Mononuclear cell (primary cell): ENCODE results near the gene CRIP2. TPM values are rescaled to one million over a fixed set of nuclear protein-coding genes. Genes with fewer than 3 reads are reported as not detected.

ENCODE experiments used
- H3K27me3 ChIP-seq: 2 replicates; pipeline ENCODE4 v1.6.0; 2011; ENCODE audit warnings: low read length, control low read depth; ENCODE audit not compliant: insufficient read depth
- H3K4me1 ChIP-seq: 2 replicates; pipeline ENCODE4 v1.5.1; 2011; ENCODE audit warnings: mild to moderate bottlenecking, low read length, control low read depth; ENCODE audit not compliant: insufficient read depth
- H3K4me3 ChIP-seq: 2 replicates; pipeline ENCODE4 v1.5.1; 2011; ENCODE audit warnings: mild to moderate bottlenecking, low read length, moderate library complexity
- H3K9me3 ChIP-seq: 2 replicates; pipeline ENCODE4 v1.5.1; 2011; ENCODE audit warnings: low read depth, mild to moderate bottlenecking, control low read depth, low read length
- total RNA-seq: library from RNA; depleted of rRNA; stranded (reverse); fragments of >200 nt; gene quantifications from one replicate; pipeline ENCODE4 v1.2.3, GENCODE V29; 2012

CRIP2 gene
- total RNA-seq, 1 donor, result 10.8 TPM

GRCh38 chr14:105475269-105476096 lies 862 bp downstream of the CRIP2 start:
- H3K4me1 ChIP-seq, result peaks cover 43% of the 10 kb centered on the region
- no peaks in the 10 kb centered on the region for H3K9me3 ChIP-seq
- no peak overlapping the region for H3K4me3 ChIP-seq
- peaks cover 30% of the 10 kb centered on the region for H3K27me3 ChIP-seq

GRCh38 chr14:105476097-105476830 lies 1.6 kb downstream of the CRIP2 start:
- Histone ChIP-seq H3K4me1 (peaks cover 51% of the 10 kb centered on the region), H3K9me3 (no peaks in the 10 kb centered on the region), H3K27me3 (peaks cover 30% of the 10 kb centered on the region), H3K4me3 (no peak overlapping the region)

- Histone ChIP-seq H3K4me1 (peaks cover 57% of the 10 kb centered on the region), H3K27me3 (peaks cover 30% of the 10 kb centered on the region), H3K4me3 (no peak overlapping the region), H3K9me3 (no peaks in the 10 kb centered on the region)
These were observed 2.4 kb downstream of the CRIP2 start for GRCh38 chr14:105476831-105477659.

- peaks cover 29% of the 10 kb centered on the region for H3K27me3 ChIP-seq
- H3K4me1 ChIP-seq, result peaks cover 65% of the 10 kb centered on the region
- no peaks in the 10 kb centered on the region for H3K9me3 ChIP-seq
- no peak overlapping the region for H3K4me3 ChIP-seq
These were observed 3.2 kb downstream of the CRIP2 start for GRCh38 chr14:105477660-105478397.

GRCh38 chr14:105478398-105479251 lies 4.0 kb downstream of the CRIP2 start:
- Histone ChIP-seq H3K4me1 (peaks cover 69% of the 10 kb centered on the region), H3K9me3 (no peaks in the 10 kb centered on the region), H3K27me3 (peaks cover 25% of the 10 kb centered on the region), H3K4me3 (no peak overlapping the region)

- no peaks in the 10 kb centered on the region for H3K9me3 ChIP-seq
- H3K27me3 ChIP-seq, result peaks cover 23% of the 10 kb centered on the region
- H3K4me1 ChIP-seq, result peaks cover 75% of the 10 kb centered on the region
- no peak overlapping the region for H3K4me3 ChIP-seq
These were observed 5.0 kb downstream of the CRIP2 start for GRCh38 chr14:105479431-105480158.

- H3K9me3 ChIP-seq, result no peaks in the 10 kb centered on the region
- peaks cover 76% of the 10 kb centered on the region for H3K4me1 ChIP-seq
- peaks cover 19% of the 10 kb centered on the region for H3K27me3 ChIP-seq
- H3K4me3 ChIP-seq, result no peak overlapping the region
These were observed 5.7 kb downstream of the CRIP2 start for GRCh38 chr14:105480199-105480746.

GRCh38 chr14:105480807-105481801 lies 6.5 kb downstream of the CRIP2 start:
- Histone ChIP-seq H3K27me3 (peaks cover 16% of the 10 kb centered on the region), H3K4me3 (peak overlapping the region; percentile 33), H3K9me3 (no peaks in the 10 kb centered on the region), H3K4me1 (peaks cover 76% of the 10 kb centered on the region)

- Histone ChIP-seq H3K9me3 (no peaks in the 10 kb centered on the region), H3K4me3 (no peak overlapping the region), H3K4me1 (peaks cover 75% of the 10 kb centered on the region), H3K27me3 (peaks cover 13% of the 10 kb centered on the region)
These were observed 7.4 kb downstream of the CRIP2 start for GRCh38 chr14:105481886-105482457.

- Histone ChIP-seq H3K9me3 (no peaks in the 10 kb centered on the region), H3K27me3 (peaks cover 13% of the 10 kb centered on the region), H3K4me3 (no peak overlapping the region), H3K4me1 (peaks cover 76% of the 10 kb centered on the region)
These were observed 8.0 kb downstream of the CRIP2 start for GRCh38 chr14:105482486-105483110.

GRCh38 chr14:105483300-105484068 lies 8.9 kb downstream of the CRIP2 start:
- Histone ChIP-seq H3K27me3 (peaks cover 13% of the 10 kb centered on the region), H3K4me1 (peaks cover 84% of the 10 kb centered on the region), H3K9me3 (no peaks in the 10 kb centered on the region), H3K4me3 (no peak overlapping the region)
